SK-N-DZ (cell line): ENCODE data around the gene DBR1. TPM values are rescaled to one million over a fixed set of nuclear protein-coding genes. Genes with fewer than 3 reads are reported as not detected.
A peak's percentile ranks its signal among the peaks of the same experiment; 100 is the strongest.

Source experiments
- DNase-seq: peaks from one replicate; pipeline ENCODE4 v3.0.0-alpha.2; 2015; ENCODE audit warnings: low spot score
- polyA plus RNA-seq, 2 experiments: library from polyadenylated mRNA; depleted of rRNA; stranded (reverse); fragments of >200 nt; gene quantifications; 2 replicates each; pipeline ENCODE4 v1.2.3, GENCODE V29; 2014

Gene DBR1, protein sequence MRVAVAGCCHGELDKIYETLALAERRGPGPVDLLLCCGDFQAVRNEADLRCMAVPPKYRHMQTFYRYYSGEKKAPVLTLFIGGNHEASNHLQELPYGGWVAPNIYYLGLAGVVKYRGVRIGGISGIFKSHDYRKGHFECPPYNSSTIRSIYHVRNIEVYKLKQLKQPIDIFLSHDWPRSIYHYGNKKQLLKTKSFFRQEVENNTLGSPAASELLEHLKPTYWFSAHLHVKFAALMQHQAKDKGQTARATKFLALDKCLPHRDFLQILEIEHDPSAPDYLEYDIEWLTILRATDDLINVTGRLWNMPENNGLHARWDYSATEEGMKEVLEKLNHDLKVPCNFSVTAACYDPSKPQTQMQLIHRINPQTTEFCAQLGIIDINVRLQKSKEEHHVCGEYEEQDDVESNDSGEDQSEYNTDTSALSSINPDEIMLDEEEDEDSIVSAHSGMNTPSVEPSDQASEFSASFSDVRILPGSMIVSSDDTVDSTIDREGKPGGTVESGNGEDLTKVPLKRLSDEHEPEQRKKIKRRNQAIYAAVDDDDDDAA
- polyA plus RNA-seq (2014; cell fraction: cytosol; rRNA removed) = 35.6 and 37.9 TPM in 2 replicates
- 9.8 and 12.4 TPM in 2 replicates for polyA plus RNA-seq (2014; cell fraction: nucleus; rRNA removed)

GRCh38 chr3:138174421-138175131 is at the start of gene DBR1:
Gene DBR1 (minus strand): TSS chr3:138174921. CDS start chr3:138174795, 126 bp downstream.
- peak; percentile 93 for DNase-seq

DNA sequence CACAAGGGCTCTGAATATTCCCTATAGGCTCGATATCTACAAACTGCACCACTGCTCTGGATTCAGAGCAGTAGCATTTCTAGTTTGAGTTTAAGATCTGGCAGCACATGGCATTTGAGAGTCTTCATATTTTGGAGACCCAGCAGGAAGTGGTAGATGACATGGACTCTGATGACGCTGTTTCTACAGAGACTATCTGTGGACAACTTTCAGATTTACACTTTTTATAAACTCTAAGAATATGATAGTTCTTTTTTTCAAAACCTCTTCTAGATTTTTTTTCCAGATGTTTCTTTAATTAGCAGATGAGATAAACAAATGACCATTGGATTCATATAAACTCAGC is 48.2 kb upstream of the DBR1 start:
- DNase-seq = no peak

GRCh38 chr3:138222131-138222941 is 47.6 kb upstream of the DBR1 start:
- DNase-seq = no peak

- no peak for DNase-seq
Observed at GRCh38 chr3:138220788-138221187, 46.1 kb upstream of the DBR1 start.

GRCh38 chr3:138220242-138220641 is 45.5 kb upstream of the DBR1 start:
- no peak for DNase-seq

DNA sequence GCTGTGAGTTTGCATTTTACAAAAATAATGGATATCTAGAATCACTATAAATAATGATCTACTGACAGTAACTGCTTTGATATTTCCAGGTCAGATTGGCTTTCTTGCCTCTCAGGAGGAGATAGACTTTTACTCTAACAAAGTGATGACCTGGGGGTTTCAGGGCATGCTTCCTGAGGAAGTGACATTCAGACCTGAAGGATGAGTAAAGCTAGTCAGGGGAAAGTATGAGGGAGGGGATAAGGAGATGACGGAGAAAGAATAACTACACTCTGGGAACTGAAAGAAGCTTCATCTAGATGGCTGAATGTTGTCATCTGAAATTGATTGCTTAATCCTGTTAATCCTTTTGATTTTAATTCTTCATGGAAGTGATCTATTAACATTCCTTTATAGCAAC is 44.5 kb upstream of the DBR1 start:
- no peak for DNase-seq

- DNase-seq = no peak
Observed at GRCh38 chr3:138213398-138214085, 38.8 kb upstream of the DBR1 start.

- no peak for DNase-seq
Observed at GRCh38 chr3:138210528-138210927, 35.8 kb upstream of the DBR1 start.

DNA sequence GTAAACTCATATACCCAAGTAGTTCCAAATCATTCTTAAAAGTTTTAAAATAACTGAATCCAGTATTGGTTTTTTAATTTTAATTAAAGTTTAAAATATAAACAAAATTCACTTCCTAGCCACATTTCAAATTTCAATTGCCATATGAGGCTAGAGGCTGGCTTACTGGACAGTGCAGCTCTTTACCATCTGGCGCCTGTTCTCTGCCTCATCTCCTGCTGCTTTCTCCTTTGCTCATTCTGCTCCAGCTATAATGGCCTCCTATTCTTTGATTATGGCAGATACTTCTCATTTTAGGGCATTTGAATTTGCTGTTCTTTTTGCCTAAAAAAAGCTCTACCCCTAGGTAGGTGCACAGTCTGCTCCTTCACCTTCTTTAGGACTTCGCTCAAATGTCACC is 31.5 kb upstream of the DBR1 start:
- DNase-seq = no peak

DNA sequence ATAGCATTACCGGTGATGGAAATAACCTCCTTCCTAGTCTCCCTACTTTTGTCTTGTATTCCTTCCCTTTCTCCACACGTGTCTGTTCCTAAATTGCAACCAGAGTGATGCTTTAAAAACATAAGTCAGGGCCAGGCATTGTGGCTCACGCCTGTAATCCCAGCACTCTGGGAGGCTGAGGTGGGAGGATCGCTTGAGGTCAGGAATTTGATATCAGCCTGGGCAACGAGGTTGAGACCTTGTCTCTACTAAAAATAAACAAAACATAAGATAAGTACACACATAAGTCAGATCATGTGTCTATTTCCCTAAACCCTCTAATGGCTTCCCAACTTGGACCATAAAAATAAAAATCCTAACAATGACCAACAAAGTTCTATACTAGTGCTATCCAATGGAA is 30.8 kb upstream of the DBR1 start:
- no peak for DNase-seq

DNA sequence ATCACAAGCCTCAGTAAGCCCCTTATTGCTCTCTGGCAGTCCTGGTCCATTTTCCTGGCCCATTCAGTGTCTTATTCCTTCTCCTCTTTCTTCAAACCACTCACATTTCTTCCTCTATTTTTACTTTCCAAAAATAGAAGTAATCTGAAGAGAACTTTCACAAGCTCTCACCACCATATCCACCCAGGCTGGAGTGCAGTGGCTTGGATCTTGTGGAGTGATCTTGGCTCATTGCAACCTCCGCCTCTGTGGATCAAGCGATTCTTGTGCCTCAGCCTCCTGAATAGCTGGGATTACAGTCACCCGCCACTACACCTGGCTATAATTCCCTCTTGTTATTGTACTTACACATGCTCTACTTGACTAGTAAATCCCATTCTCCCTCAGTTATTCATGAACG is 29.2 kb upstream of the DBR1 start:
- DNase-seq = no peak

GRCh38 chr3:138202945-138203701 is 28.4 kb upstream of the DBR1 start:
- DNase-seq = no peak

DNA sequence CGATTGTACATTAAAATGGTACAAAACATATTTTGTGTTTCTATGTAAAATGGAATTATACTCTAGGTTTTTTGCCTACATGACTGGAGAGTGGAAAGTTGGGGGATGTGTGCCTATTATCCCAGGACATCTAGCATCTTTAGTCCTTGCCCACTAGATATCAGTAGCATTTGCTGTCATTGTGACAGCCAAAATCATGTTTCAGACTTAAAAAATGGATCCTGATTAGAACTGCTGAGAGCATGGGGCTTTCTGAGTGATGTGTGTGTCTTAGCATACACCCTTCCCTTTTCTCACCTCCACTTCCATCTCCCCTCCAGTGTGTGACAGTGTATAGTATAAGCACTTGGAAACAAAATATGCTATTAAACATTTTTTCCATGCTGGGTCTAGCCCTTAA is 25.7 kb upstream of the DBR1 start:
- no peak for DNase-seq

DNA sequence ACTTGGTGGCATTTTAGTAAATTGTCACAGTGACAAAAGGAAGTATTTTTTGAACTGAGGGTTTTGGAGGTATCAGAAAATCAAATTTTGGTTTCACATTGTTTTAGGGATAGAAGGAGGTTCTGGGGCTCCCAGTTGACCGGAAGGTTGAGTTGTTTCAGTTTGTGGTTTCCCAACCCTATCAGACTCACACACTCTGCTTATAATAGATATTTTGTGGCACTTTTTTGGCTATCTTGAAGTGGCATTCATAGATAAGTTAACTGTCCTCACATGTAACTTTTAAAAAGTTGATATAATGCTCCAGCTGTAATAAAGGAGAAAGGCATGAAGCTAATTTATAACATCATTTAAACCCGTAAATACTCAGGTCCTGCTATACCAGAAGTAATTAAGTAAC is 25.1 kb upstream of the DBR1 start:
- DNase-seq = no peak

- no peak for DNase-seq
Observed at GRCh38 chr3:138197524-138197923, 22.8 kb upstream of the DBR1 start.

DNA sequence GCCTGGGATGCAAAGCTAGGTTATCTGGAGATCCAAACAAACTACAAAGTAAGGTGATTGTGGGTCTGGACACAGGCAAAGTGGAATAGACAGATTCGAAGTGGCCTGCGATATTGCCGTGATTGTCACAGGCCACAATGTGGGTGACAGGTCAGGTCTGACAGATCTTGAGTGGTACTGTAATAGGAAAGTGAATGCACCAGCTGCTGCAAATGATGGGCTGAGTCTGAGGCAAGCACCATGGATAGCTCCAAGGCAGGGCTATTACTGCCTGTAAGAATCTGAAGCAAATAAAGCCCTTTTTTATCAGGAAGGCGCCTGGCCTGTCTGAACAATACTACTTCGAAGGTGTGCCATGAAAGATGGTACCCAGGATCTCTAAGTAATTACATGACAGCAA is 22.3 kb upstream of the DBR1 start:
- no peak for DNase-seq

GRCh38 chr3:138196023-138196422 is 21.3 kb upstream of the DBR1 start:
- DNase-seq = no peak

DNA sequence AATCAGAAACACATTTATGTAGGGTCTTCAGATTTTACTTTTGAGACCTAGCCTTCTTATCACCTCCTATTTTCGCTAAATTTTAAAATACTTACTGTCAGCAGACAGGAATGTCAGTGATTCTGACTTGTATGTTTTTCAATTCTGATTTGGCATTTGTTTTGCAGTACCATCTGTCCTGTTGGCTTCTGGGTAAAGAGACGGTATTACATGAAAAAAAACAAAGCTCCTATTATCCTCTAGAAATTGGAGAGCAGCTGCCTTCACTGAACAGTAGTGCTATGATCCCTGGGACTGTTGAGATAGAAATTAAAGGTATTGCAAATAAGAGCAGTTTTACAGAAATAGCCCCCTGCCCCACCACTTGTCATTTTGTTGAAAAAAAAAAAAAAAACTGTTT is 20.8 kb upstream of the DBR1 start:
- no peak for DNase-seq

- DNase-seq = no peak
Observed at GRCh38 chr3:138188013-138188730, 13.5 kb upstream of the DBR1 start.
